ENCODE measurements around the gene CATSPER1. TPM values are rescaled to one million over a fixed set of nuclear protein-coding genes. Genes with fewer than 3 reads are reported as not detected.
A peak's percentile ranks its signal among the peaks of the same experiment; 100 is the strongest.
"Not testable (repeated sequence)": the region's sequence is repeated elsewhere in the genome, so short reads cannot be mapped to it uniquely, and the experiment has no call there.

Gene CATSPER1
- total RNA-seq, 1 donor from 2014 or later: 3.6 TPM

DNA sequence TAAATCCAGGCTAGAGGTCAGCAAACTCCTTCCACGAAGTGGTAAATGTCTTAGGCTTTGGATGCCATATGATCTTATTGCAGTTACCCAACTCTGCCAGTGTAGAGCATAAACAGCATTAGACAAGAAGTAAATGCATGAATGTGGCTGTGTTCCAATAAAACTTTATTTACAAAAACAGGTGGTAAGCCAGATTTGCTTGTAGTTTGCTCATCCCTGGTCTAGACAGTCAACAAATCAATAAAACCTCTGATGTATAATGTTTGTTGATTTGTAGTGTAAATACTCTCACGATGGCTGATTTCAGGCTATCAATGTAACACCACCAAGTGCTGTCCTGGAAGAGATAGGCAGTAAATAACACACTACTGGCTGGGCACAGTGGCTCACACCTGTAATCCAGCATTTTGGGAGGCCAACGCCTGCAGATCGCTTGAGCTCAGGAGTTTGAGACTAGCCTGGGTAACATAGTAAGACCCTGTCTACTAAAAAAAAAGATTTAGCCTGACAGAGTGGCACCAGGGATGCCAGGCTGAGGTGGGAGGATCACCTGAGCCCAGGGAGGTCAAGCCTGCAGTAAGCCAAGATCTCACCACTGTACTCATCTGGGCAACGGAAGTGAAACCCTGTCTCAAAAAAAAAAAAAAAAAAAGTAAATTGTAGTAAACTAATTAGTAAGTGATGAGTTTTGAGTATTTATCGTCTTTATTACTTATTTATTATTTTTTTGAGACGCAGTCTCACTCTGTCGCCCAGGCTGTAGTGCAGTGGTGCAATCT is 6.9 kb upstream of the CATSPER1 start:
- DNase-seq (no peak), ATAC-seq (no peak)
- no peak overlapping the region for H3K27ac ChIP-seq
- no peaks in the 10 kb centered on the region for H3K36me3 ChIP-seq
- no peaks in the 10 kb centered on the region for H3K9me3 ChIP-seq
- peaks cover 4% of the 10 kb centered on the region for H3K27me3 ChIP-seq (ENCODE audit: low read depth)
- no peak overlapping the region for H3K4me3 ChIP-seq
- no peaks in the 10 kb centered on the region for H3K4me1 ChIP-seq
- intact Hi-C loops (cut with DNase I): no loop called here
- no peak for TF ChIP-seq CTCF (IDR thresholded peaks at IDR 0.05)

DNA sequence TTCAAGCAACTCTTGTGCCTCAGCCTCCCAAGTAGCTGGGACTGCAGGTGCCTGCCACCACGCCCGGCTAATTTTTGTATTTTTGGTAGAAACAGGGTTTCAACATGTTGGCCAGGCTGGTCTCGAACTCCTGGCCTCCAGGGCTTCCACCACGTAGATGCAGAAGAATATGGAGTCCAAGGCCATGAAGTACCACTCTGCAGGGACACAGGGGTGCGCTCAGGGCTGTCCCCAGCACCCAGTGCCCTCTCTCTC is 3.2 kb downstream of the CATSPER1 start:
- DNase-seq; H3K27me3 ChIP-seq (ENCODE audit: low read depth); H3K4me3 ChIP-seq; ATAC-seq; H3K9me3 ChIP-seq; intact Hi-C loops (cut with DNase I); H3K27ac ChIP-seq; H3K36me3 ChIP-seq: not testable (repeated sequence)
- peaks cover 18% of the 10 kb centered on the region for H3K4me1 ChIP-seq

- peak; percentile 90 to 91 for ATAC-seq
- peak; percentile 87 for DNase-seq
- Histone ChIP-seq H3K27ac (no peak overlapping the region), H3K9me3 (no peaks in the 10 kb centered on the region), H3K4me1 (peaks cover 18% of the 10 kb centered on the region), H3K4me3 (peak overlapping the region; percentile 39), H3K27me3 (ENCODE audit: low read depth) (no peaks in the 10 kb centered on the region), H3K36me3 (no peaks in the 10 kb centered on the region)
- intact Hi-C loops (cut with DNase I): no loop called here
- TF ChIP-seq CTCF (IDR thresholded peaks at IDR 0.05): peak; percentile 98
These were observed 3.7 kb downstream of the CATSPER1 start for GRCh38 chr11:66022401-66023185.

DNA sequence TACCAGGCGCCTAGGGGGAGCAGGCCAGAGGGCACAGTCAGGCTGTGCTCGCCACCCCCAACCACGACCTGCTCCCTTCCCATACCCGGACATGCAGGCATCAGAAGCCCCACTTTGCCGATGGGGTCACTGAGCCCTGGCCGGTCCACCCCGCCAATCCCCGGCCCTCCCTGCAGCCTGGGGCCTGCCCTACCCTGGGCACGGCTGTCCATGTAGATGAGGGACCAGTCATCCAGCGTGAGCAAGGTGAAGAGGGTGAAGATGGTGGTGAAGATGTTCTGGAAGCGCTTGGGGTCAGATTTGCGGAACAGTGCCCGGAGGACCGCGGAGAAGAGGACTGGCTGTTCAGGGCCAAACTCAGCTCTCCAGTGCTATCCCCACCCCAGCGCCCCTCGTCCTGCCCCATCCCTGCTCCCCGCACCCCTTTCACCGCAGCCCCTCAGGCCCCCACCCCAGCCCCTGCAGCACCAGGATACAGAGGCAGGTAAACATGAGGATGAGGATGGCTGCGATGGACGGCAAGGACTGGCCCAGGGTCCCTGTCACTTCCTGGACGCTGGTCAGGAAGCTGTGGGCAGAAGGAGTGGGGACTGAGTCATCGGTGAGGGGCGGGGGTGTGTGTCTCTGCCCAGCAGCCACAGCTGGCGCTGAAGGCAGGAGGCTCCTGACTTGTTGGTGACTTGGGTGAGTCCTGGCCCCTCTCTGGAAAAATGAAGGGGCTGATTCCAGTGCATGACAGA is 5.5 kb downstream of the CATSPER1 start:
- no peak overlapping the region for H3K27ac ChIP-seq
- no peak for TF ChIP-seq CTCF (IDR thresholded peaks at IDR 0.05)
- H3K27me3 ChIP-seq (ENCODE audit: low read depth): no peaks in the 10 kb centered on the region
- H3K4me1 ChIP-seq: peaks cover 18% of the 10 kb centered on the region
- no peaks in the 10 kb centered on the region for H3K9me3 ChIP-seq
- ATAC-seq (peak; percentile 64 to 74), DNase-seq (peak; percentile 77)
- no peaks in the 10 kb centered on the region for H3K36me3 ChIP-seq
- H3K4me3 ChIP-seq: no peak overlapping the region
- intact Hi-C loops (cut with DNase I): no loop called here

GRCh38 chr11:66020212-66020611 is 6.1 kb downstream of the CATSPER1 start:
- ATAC-seq (no peak), DNase-seq (no peak)
- Histone ChIP-seq H3K9me3 (no peaks in the 10 kb centered on the region), H3K36me3 (no peaks in the 10 kb centered on the region), H3K27ac (no peak overlapping the region), H3K4me3 (no peak overlapping the region), H3K4me1 (peaks cover 18% of the 10 kb centered on the region), H3K27me3 (ENCODE audit: low read depth) (no peaks in the 10 kb centered on the region)
- intact Hi-C loops (cut with DNase I): no loop called here
- TF ChIP-seq CTCF (IDR thresholded peaks at IDR 0.05): no peak

Data from lower lobe of right lung (tissue), 2 donors.